GM10847 (cell line): ENCODE results near the gene TBCB.
A peak's percentile ranks its signal among the peaks of the same experiment; 100 is the strongest.

Source experiments
- POLR2A ChIP-seq: IDR thresholded peaks from 2 replicates; pipeline ENCODE4 v1.6.1; 2011; ENCODE audit not compliant: insufficient read length; ENCODE audit errors: extremely low read depth

The TBCB gene

DNA sequence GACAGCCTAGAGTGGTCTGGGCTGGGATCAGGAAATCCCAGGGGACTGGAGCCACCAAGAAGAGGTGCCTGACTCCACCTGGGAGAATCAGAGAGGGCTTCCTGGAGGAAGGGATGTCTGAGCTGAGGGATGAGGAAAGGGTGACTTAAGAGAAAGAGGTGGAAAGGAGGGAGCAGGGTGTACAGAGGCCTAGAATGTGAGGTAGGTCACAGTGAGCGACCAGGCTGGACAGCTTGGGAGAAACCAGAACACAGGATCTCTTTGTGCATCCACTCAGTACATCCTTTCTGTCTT is 1.0 kb downstream of the TBCB start:
- TF ChIP-seq POLR2A, result no peak

DNA sequence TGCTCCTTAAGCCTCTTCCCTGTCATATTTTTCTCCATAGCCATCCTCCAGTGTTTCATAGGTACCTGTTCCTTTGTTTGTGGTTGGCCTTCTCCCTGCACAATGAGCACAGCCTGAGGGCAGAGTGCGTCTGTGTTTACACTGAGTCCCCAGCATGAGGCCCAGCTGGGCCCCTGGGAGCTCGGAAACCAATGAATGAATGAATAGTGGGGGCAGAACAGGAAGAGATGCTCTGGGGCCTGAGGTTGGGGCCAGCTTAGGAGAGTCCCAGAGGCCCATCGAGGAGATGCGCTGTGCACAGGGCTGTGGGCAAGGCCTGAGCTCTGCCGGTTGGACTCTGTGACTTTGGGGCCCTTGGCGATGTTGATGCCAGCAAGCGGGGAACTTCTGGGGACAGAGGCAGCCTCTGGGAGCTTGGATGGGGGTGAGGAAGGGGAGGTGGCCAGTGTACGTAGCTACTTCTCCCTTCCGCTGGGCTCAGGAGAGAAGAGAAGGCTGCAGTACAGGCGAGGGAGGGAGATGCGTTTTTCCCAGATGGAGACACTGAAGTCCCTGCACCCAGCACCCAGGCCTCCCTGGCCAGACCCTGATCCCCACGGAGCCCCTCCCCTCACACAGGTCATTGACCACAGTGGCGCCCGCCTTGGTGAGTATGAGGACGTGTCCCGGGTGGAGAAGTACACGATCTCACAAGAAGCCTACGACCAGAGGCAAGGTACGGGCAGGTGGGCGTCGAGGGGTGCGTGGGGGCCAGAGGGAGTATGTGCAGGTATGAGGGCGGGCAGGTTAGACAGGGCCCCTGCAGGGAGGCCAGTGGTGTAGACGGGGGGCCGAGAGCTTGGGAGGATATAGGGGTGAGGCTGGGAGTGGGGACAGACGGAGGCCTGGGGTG is 5.1 kb downstream of the TBCB start:
- no peak for TF ChIP-seq POLR2A

DNA sequence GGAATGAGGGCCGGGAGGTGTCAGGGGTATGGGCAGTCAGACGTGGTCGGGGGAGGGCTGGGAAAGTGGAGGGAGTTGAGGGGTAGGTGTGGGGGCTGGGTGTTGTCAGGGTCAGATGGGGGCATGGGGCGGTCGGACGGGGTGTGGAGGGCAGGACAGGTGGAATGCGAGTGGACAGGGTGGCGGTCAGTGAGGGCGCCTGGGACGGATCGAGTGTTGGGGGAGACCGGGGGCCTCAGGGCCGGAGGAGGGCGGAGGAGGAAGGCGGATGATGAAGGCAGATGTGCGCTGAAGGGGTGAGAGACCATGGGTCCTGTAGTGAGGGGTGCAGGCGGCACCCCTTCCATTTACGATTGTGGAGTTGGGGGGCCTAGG is 5.7 kb downstream of the TBCB start:
- TF ChIP-seq POLR2A, result no peak

DNA sequence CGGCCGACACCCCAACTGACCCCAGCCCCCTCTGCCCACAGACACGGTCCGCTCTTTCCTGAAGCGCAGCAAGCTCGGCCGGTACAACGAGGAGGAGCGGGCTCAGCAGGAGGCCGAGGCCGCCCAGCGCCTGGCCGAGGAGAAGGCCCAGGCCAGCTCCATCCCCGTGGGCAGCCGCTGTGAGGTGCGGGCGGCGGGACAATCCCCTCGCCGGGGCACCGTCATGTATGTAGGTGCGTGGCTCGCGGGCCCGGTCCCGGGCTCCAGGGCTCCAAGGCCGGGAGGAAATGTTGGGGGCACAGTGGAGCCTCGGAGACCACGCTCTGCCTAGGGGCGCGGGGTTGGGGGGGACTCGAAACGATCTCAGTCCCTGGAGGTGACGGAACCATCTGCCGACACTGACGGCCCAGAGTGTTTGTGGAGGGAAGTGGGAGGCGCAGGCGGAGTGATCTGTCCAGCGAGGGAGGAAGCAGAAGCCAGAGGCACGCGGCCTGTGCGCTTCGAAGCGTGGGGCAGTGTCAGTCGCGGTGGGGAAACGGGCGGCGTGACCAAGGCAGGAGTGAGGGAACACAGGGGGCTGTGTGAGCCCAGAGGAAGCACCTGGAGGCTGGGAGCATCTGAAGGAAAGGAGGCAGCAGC is 6.3 kb downstream of the TBCB start:
- TF ChIP-seq POLR2A, result no peak

DNA sequence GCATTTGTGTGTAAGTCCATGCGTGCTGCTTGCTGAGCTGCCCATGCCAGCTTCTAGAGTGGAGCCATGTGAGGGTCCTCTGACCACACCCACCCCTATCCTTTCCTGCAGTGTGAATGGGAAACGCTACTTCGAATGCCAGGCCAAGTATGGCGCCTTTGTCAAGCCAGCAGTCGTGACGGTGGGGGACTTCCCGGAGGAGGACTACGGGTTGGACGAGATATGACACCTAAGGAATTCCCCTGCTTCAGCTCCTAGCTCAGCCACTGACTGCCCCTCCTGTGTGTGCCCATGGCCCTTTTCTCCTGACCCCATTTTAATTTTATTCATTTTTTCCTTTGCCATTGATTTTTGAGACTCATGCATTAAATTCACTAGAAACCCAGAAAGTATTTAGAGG is 10.3 kb downstream of the TBCB start:
- no peak for TF ChIP-seq POLR2A

DNA sequence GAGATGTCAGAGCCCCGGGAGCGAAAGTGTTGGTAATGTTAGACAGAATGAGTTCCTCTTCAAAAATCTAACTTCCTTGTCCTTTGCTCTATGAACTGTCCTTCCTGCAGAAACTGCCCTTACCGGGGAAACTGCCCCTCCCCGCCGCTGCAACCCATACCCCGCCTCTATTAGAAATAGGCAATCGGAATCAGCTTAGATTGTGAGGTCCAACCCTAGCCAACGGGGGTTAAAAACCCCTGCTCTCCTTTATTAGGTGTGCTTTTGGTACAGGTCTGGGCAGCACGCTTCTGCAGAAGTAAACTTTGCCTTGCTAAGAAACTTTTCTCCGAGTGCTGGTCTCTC is 13.1 kb downstream of the TBCB start:
- no peak for TF ChIP-seq POLR2A

DNA sequence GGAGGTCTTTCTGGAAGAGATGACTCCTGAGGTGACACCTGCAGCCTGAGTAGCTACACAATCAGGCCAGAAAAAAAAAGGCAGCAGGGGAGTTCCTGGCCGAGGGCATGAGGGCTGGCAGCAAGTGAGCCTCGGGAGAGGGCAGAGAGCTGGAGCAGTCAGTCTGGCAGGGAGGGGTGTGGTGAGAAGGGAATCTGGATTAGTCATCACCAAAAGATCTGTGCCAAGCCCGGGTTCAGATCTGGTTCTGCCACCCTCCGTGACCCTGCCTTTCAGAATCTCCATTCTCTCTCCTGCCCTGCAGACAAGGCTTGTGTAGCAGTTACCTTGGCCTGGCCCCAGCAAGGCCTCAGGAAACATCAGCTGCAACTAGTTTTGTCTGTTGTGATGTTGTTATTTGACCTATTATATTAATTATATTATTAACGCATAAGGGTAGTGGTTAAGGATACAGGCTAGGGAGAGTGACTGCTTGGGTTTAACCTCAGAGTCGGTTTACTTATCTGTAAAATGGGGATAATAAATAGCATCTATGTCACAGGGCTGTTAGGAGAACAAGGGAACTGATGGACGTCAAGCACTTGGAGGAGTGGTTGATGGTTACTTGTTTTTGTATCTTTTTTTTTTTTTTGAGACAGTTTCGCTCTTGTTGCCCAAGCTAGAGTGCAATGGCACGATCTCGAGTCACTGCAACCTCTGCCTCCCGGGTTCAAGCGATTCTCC is 21.9 kb downstream of the TBCB start:
- TF ChIP-seq POLR2A, result no peak

DNA sequence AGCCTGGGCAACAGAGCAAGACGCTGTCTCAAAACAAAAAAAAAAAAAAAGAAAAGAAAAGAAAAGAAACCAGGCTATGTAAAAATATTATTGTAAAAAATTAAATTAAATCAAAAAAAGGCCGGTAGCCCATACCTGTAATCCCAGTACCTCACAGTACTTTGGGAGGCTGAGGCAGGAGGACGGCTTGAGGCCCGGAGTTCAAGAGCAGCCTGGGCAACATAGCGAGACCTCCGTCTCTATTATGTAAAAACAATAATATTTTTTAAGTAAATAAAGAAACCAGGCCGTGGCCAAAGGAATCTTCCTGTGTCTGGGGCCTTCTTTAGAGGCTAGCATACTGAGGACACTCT is 23.8 kb downstream of the TBCB start:
- TF ChIP-seq POLR2A, result no peak

DNA sequence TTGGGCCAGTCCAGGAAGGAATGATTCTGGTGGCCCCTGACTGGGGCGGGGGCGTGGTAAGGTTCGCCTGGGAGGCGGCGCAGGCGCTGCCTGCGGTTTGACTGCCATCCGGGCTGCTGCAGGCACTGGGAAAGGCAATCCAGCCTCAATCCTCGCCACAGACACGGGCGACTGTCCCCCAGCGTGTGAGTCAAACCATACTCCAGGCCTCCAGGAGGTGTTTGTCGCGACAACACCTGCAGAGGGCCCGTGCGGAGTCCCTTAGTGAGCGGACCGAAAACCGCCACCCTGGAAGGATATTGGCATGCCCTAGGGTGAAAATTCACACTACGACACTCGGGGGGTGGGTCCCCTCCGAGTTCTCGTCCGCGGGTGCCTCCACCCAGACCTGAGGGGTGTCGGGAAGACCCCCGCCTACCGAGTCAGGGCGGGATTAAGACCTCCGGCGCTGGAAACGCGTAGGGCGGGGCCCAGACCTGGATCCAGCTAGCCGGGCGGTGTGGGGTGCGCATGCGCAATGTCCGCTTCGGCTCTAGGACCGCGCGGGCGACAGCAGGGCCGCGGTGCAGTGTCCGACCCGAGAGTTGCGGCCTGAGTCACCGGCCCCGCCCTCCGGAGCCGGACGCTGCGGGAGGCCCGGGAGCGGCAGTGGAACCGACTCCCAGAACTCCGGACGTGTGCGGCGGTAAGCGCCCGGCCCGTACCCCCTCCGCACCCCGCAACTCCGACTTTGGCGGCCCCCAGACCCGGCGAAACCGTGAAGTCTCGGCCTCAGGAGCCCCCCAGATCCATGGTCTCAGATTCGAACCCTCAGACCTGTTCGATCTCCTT is 24.4 kb downstream of the TBCB start, which contains the start of gene CAPNS1:
CAPNS1 (plus strand) TSS at position 594 of the 831 bp plus-strand sequence. CDS start 946 bp downstream, outside the sequence.
- TF ChIP-seq POLR2A, result peak; percentile 68

DNA sequence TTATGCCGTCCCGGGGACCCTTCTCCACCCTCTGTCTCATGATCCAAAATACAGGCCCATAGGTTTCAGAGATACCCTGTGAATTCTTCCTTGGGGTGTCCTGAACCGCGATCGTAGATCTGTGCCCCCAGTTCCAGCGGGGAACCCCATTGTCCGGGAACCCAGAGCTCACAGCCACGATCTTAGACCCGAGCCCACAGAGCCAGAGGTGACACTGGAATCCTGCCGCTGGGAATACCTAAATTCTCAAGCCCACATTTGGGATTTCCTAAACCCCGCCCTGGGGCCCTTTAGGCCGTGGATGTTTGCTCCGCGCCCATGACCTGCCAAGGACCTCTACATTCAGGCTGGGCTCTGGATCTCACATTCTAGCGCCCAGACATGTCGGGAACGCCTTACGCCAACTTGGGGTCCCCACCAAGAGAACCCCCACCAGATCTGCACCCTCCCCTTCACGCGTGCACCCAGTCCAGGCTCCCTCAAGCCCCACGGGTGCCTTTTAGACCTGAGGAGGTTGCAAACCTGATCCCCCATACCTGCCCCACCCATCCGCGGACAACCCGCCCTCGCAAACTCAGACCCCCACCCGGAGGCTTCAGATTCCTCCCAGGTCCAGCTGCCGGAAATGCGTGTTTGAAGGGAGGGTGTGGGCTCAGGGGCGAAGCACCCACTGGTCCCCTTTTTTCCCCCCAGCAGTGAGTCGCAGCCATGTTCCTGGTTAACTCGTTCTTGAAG is 25.2 kb downstream of the TBCB start:
- TF ChIP-seq POLR2A, result peak; percentile 26

DNA sequence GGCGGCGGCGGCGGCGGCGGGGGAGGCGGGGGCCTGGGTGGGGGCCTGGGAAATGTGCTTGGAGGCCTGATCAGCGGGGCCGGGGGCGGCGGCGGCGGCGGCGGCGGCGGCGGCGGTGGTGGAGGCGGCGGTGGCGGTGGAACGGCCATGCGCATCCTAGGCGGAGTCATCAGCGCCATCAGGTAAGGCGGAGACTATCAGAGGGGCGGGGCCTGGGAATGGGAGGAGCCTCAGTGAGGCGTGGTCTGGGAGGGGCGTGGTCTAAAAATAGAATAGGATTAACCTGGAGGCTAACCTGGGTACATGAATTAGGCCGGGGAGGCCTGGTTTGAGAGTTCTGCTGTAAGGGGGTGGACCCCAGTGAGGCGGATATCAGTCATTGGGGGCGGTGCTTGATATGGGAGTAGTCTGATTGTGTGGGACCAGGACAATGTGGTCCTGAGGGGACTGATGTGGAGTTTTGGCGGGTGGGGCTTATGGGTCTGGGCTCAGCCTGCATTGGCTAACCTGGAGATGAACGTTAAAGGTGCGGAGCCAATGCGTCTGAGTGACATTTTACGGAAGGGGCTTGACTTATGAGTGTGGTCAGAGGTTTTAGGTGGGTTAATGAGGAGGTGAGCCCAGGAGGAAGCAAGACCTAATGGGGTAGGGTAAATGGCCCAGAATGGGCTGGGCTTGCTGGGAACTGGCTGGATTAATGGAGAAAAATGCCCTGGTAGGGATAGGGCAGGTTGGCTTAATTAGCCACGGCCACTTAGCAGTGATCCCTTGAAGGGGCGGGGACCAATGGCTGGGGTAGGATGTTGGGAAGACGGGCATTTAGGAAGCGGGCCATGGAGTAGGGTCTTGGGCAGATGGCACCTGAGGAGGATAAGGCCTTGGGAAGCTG is 26.0 kb downstream of the TBCB start:
- TF ChIP-seq POLR2A, result peak; percentile 12

DNA sequence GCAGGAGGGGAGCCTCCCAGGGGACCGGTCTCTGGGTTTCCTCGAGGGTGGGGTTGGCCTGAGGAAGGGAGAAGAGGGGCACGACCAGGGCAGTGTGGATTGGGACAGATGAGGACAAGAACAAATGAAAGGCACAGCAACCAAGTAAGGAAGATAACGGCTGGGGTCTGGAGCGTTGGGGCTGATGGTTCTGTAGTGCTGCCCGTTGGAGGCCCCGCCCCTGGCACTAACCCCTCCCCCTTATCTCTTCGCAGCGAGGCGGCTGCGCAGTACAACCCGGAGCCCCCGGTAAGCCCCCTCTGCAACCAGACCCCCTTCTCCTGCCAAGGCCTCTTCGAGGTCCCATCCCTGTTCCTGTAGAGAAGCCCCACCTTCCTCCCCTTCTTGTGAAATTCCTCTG is 26.8 kb downstream of the TBCB start:
- TF ChIP-seq POLR2A, result no peak

DNA sequence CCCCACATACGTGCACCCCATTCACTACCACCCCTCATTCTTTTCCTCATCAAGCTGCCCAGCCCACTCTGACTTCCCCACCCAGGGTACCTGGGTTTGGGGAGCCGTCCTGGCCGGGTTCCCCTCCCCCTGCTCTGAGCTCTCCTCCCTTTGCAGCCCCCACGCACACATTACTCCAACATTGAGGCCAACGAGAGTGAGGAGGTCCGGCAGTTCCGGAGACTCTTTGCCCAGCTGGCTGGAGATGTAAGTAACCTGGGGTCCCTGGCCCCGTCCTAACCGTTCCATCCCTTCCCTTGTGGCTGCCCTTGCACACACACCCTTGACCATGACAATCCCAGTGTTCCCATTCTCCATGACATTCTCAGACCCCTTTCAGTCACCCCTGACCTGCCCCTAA is 27.2 kb downstream of the TBCB start:
- no peak for TF ChIP-seq POLR2A

DNA sequence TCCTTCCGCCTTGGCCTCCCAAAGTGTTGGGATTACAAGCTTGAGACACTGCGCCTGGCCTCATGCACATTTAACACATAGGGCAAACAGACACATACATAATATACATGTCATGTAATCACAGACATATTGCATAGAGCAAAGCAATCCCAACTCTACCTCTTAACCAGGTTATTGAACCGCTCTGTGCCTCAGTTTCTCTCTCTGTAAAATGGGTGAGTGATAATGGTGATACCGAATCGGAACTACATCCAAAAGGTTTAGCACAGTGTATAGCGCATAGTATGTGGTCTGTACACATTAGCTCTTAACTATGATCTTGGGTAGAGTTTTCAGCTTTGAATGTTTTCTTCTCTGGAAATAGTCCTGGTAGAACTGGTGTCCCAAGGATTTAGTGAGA is 29.4 kb downstream of the TBCB start:
- TF ChIP-seq POLR2A, result no peak
